Ectodermal cell (in vitro differentiated cells): ENCODE data around the gene ADGRA1.
"Not testable (repeated sequence)": the region's sequence is repeated elsewhere in the genome, so short reads cannot be mapped to it uniquely, and the experiment has no call there.

ENCODE experiments used
- H3K27ac ChIP-seq: 2 replicates; pipeline ENCODE4 v1.7.0; 2013; ENCODE audit warnings: mild to moderate bottlenecking, low read depth, low read length; ENCODE audit not compliant: insufficient read depth, poor library complexity, severe bottlenecking
- H3K27me3 ChIP-seq: 2 replicates; pipeline ENCODE4 v1.7.0; 2013; ENCODE audit warnings: mild to moderate bottlenecking, low read length; ENCODE audit not compliant: insufficient read depth, control insufficient read depth, poor library complexity, severe bottlenecking
- H3K36me3 ChIP-seq: one replicate; pipeline ENCODE4 v1.7.0; 2013; ENCODE audit warnings: low read length; ENCODE audit not compliant: control insufficient read depth, insufficient read depth
- H3K4me1 ChIP-seq: one replicate; pipeline ENCODE4 v1.7.0; 2013; ENCODE audit warnings: low read length; ENCODE audit not compliant: control insufficient read depth, insufficient read depth
- H3K4me3 ChIP-seq: 2 replicates; pipeline ENCODE4 v1.7.0; 2013; ENCODE audit warnings: low read depth, low read length, control low read depth; ENCODE audit not compliant: insufficient read depth
- H3K9me3 ChIP-seq: 2 replicates; pipeline ENCODE4 v1.7.0; 2013; ENCODE audit warnings: mild to moderate bottlenecking, low read length, moderate library complexity; ENCODE audit not compliant: control insufficient read depth
- WGBS, 2 experiments: methylation state at CpG; one replicate each; pipeline ENCODE4 v1.1.7; 2013; ENCODE audit warnings: missing lambda C conversion rate in 2 of 2; 5-methylcytosine and 5-hydroxymethylcytosine counted together

Gene ADGRA1

DNA sequence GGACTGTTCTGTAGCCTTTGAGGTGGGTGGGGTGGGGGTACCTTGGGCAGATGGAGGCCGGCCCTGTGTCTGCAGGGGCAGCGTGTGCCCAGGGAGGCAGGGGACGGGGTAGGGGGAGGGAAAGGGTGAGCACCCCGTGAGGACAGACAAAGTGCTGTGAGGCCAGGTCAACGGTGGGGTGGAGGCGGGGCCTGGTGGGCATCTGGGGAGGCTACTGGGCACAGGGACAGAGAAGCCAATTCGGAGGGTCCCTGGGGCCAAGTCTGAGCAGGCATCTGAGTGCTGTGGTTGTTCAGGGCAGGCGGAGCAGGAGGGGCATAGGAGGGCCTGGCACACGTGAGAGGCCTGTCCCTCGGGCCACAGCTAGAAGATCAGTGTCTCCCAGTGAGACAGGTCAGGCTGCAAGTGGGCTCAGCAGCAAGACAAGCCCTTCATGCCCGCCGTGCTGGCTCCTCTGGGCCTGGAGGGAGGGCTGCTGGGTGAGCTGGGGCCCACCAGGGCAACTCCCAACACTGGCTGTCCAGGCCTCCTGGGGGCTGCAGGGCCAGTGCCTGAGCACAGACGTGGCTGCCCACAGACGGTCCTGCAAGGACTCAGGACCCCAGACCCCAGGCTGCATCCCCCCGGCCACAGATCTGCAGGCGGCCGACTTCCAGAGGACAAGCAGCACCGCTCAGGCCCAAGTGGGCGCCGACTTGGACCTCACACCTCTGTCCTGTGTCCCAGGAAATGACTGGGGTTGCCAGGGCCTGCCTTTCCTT lies 45.9 kb downstream of the ADGRA1 start:
- no peak overlapping the region for H3K4me3 ChIP-seq
- H3K9me3 ChIP-seq, result no peaks in the 10 kb centered on the region
- H3K36me3 ChIP-seq, result no peaks in the 10 kb centered on the region
- H3K27ac ChIP-seq, result no peak overlapping the region
- WGBS, 2 experiments, result 91 to 93% methylated on average over 20 of the region's 20 CpGs
- no peaks in the 10 kb centered on the region for H3K27me3 ChIP-seq
- H3K4me1 ChIP-seq, result no peaks in the 10 kb centered on the region

- WGBS, 2 experiments, result 87 to 88% methylated on average over 20 of the region's 20 CpGs
- peaks cover under 1% of the 10 kb centered on the region for H3K4me1 ChIP-seq
- H3K4me3 ChIP-seq, result no peak overlapping the region
- H3K9me3 ChIP-seq, result no peaks in the 10 kb centered on the region
- H3K36me3 ChIP-seq, result no peaks in the 10 kb centered on the region
- H3K27ac ChIP-seq, result no peak overlapping the region
- H3K27me3 ChIP-seq, result no peaks in the 10 kb centered on the region
These were observed 46.8 kb downstream of the ADGRA1 start for GRCh38 chr10:133134411-133135115.

DNA sequence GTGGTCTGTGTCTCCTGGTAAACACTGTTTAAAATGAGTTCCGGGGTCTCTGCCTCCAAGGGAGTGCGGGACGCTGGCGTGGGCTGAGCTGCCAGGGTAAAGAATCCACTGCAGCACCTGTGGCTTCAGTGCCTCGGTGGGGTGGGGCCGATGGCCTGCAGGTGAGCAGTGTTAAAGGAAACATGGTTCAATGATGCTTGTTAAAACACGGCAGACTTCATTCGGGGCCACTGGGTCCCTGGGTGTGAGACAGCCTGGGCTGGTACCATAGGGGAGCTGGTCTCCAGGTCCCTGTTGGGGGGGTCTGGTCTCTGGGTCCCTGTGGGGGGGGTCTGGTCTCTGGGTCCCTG lies 47.4 kb downstream of the ADGRA1 start:
- Histone ChIP-seq H3K36me3 (no peaks in the 10 kb centered on the region), H3K4me1 (peaks cover 3% of the 10 kb centered on the region)
- WGBS, 2 experiments, result 87% methylated on average over 8 of the region's 8 CpGs

GRCh38 chr10:133137486-133138145 lies 49.9 kb downstream of the ADGRA1 start:
- H3K27me3 ChIP-seq, H3K27ac ChIP-seq, H3K36me3 ChIP-seq, H3K4me3 ChIP-seq, H3K4me1 ChIP-seq, H3K9me3 ChIP-seq: not testable (repeated sequence)
- 92 to 95% methylated on average over 10 to 12 of the region's 12 CpGs for WGBS, 2 experiments

More for the DNA sequence above, 47.4 kb downstream of the ADGRA1 start:
- Histone ChIP-seq H3K4me3 (no peak overlapping the region), H3K27me3 (no peaks in the 10 kb centered on the region), H3K9me3 (no peaks in the 10 kb centered on the region), H3K27ac (no peak overlapping the region)

- WGBS, 2 experiments, result 70 to 71% methylated on average over 17 of the region's 17 CpGs
These were observed 51.9 kb downstream of the ADGRA1 start for GRCh38 chr10:133139551-133140065.

GRCh38 chr10:133140417-133141143 lies 52.9 kb downstream of the ADGRA1 start:
- no peaks in the 10 kb centered on the region for H3K27me3 ChIP-seq
- 87 to 88% methylated on average over 26 of the region's 26 CpGs for WGBS, 2 experiments
- H3K27ac ChIP-seq, result no peak overlapping the region
- peaks cover 3% of the 10 kb centered on the region for H3K4me1 ChIP-seq
- no peaks in the 10 kb centered on the region for H3K36me3 ChIP-seq
- H3K4me3 ChIP-seq, result no peak overlapping the region
- no peaks in the 10 kb centered on the region for H3K9me3 ChIP-seq

More at GRCh38 chr10:133139551-133140065, 51.9 kb downstream of the ADGRA1 start:
- Histone ChIP-seq H3K36me3 (no peaks in the 10 kb centered on the region), H3K4me1 (peaks cover 3% of the 10 kb centered on the region), H3K27me3 (no peaks in the 10 kb centered on the region), H3K27ac (no peak overlapping the region), H3K4me3 (no peak overlapping the region), H3K9me3 (no peaks in the 10 kb centered on the region)

DNA sequence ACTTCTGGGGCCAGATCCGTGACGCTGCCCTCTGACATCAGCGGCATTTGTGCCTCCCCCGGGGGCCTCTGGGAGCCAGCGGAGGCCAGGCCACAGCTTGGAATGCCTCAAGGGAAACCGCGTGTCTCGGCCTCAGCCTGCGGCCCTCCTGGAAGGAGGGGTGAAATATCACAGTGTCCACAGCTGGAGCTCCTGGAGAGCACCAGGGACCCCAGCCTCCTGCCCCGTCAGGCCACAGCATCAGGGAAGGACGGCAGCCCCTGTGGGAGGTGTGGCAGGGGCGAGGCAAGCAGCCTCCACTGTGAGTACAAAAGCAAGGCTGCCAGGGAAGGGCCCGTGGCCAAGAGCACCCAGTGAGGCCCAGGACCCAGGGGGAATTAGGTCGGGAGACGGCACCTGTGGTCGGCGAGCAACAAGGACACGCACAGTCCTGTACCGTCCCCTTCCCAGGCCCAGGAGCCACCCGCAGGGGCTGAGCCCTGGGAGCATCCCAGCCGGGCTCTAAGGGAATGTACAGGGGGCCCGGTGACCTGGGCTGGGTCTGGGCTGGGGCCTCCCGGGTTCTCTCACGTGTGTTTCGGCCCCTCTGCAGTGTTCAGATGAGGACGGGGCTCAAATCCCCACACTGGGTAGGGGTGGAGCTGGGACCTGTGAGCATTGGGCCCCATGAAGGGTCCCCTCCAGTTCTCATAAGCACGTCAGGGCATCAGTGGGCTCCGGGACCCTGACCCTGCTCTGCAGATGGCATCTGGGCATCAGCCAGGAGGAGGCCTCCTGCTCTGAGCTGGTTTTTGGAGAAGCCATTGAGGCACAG lies 53.6 kb downstream of the ADGRA1 start:
- H3K9me3 ChIP-seq, result no peaks in the 10 kb centered on the region
- no peak overlapping the region for H3K4me3 ChIP-seq
- peaks cover 3% of the 10 kb centered on the region for H3K4me1 ChIP-seq
- no peaks in the 10 kb centered on the region for H3K27me3 ChIP-seq
- H3K27ac ChIP-seq, result no peak overlapping the region
- WGBS, 2 experiments, result 92% methylated on average over 28 of the region's 28 CpGs
- H3K36me3 ChIP-seq, result no peaks in the 10 kb centered on the region

DNA sequence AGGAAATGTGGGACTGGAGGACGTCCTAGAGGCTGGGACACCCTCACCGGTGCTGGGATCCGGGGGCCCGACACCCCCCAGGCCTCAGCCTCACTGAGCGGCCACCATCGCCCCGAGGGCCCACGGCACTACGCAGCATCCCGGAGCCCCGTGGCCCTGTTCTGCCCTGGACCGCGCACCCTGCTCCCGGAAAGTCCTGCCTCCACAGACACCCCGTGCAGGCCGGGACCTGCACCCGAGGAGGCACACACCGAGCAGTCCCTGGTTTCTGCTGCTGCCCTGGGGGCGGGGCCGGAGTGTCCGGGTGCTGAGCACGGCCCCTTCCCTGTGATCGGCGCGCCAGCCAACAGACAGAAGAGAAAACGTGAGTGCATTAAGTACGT lies 54.2 kb downstream of the ADGRA1 start:
- peaks cover 3% of the 10 kb centered on the region for H3K4me1 ChIP-seq
- H3K27ac ChIP-seq, result no peak overlapping the region
- WGBS, 2 experiments, result 90 to 91% methylated on average over 27 of the region's 27 CpGs
- H3K4me3 ChIP-seq, result no peak overlapping the region
- no peaks in the 10 kb centered on the region for H3K27me3 ChIP-seq
- no peaks in the 10 kb centered on the region for H3K9me3 ChIP-seq
- H3K36me3 ChIP-seq, result no peaks in the 10 kb centered on the region

DNA sequence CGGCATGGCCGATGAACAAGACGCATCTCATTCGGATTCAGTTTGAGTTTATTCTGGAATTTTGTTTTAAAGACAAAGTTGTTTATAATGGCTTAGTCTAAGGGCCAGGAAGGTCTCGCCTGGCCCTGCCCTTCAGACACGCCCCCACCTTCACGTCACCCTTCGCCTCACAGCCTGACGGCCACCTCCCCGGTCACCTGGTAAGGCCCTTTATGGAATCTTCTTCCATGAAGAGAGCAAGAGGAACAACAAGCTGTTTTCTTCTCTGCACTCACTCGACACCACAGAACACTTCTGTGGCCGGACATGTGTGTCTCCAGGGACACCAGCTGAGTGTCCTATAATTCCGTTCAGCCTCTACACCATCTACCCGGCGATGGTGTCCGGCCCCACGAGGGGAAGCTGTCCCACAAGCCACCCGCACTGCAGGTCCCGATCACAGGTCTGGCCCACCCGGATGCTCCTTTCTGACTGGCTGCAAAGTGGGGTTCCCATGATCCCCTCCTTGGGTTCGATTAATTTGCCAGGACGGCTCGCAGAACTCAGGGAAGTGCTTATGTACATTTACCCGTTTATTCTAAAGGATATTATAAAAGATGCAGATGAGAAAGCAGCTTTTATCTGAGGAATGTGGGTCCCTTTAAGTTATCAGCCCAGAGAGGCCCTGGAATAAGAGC lies 54.9 kb downstream of the ADGRA1 start:
- no peaks in the 10 kb centered on the region for H3K9me3 ChIP-seq
- H3K27ac ChIP-seq, result no peak overlapping the region
- H3K27me3 ChIP-seq, result no peaks in the 10 kb centered on the region
- whole genome bisulfite sequencing, 2 experiments, result 93 to 94% methylated on average over 24 of the region's 24 CpGs
- H3K4me3 ChIP-seq, result no peak overlapping the region
- H3K4me1 ChIP-seq, result peaks cover 3% of the 10 kb centered on the region
- no peaks in the 10 kb centered on the region for H3K36me3 ChIP-seq
